Tibial artery (tissue), 4 donors: ENCODE results near the gene PPP2R3A.
"Not testable (repeated sequence)": the region's sequence is repeated elsewhere in the genome, so short reads cannot be mapped to it uniquely, and the experiment has no call there.

Experiments used
- DNase-seq, 2 donors: peaks; one replicate each; pipeline ENCODE4 v3.0.0-alpha.2; 2019
- H3K27ac ChIP-seq, 2 donors: fragments of 200-600 bp; sonication (generic) in 1 of 2; 1 replicate in 1 of 2; 2 replicates in 1 of 2; pipeline ENCODE4 v1.5.1; 2018 to 2019; ENCODE audit warnings: mild to moderate bottlenecking in 1 of 2
- H3K27me3 ChIP-seq, 2 donors: fragments of 200-600 bp; sonication (generic) in 1 of 2; one replicate each; pipeline versions ENCODE4 v1.5.1 to v1.6.0; 2016 to 2019
- H3K36me3 ChIP-seq, 3 donors: fragments of 200-600 bp; sonication (generic) in 2 of 3; one replicate each; pipeline ENCODE4 v1.5.1; 2016 to 2019; ENCODE audit warnings: mild to moderate bottlenecking in 2 of 3
- H3K4me1 ChIP-seq, 4 donors: fragments of 200-600 bp; sonication (generic) in 2 of 4; 1 replicate in 3 of 4; 2 replicates in 1 of 4; pipeline ENCODE4 v1.5.1; 2016 to 2019
- H3K4me3 ChIP-seq, 2 donors: fragments of 200-600 bp; sonication (generic) in 1 of 2; 1 replicate in 1 of 2; 2 replicates in 1 of 2; pipeline ENCODE4 v1.5.1; 2018 to 2019; ENCODE audit warnings: mild to moderate bottlenecking in 2 of 2
- H3K9me3 ChIP-seq, 3 donors: fragments of 200-600 bp; sonication (generic) in 1 of 3; one replicate each; pipeline ENCODE4 v1.5.1; 2016 to 2019
- intact Hi-C: fragments of 100-400 bp; cut with DNase I; formaldehyde crosslinking; loops from one replicate; pipeline ENCODE4 v1.15.0; 2023; ENCODE audit warnings: low total_unique reads
- TF ChIP-seq, protein P1 (sequence below), 2 experiments: fragments of 200-600 bp in 1 of 2; fragments of 450-650 bp in 1 of 2; IDR thresholded peaks; one replicate each; pipeline ENCODE4 v1.5.1; 2017 to 2019; ENCODE audit warnings: antibody characterized with exemption in 2 of 2, mild to moderate bottlenecking in 1 of 2, moderate library complexity in 1 of 2

The PPP2R3A gene

GRCh38 chr3:136109499-136109898 is 144.0 kb downstream of the PPP2R3A start:
- H3K4me3 ChIP-seq, result no peak overlapping the region
- H3K9me3 ChIP-seq, result no peaks in the 10 kb centered on the region
- intact Hi-C loops, result no loop called here
- no peaks in the 10 kb centered on the region for H3K27me3 ChIP-seq
- peaks cover 4 to 32% (median 14%) of the 10 kb centered on the region in 3 donors for H3K36me3 ChIP-seq
- no peak for DNase-seq
- H3K27ac ChIP-seq, result no peak overlapping the region
- TF ChIP-seq, protein P1, sequence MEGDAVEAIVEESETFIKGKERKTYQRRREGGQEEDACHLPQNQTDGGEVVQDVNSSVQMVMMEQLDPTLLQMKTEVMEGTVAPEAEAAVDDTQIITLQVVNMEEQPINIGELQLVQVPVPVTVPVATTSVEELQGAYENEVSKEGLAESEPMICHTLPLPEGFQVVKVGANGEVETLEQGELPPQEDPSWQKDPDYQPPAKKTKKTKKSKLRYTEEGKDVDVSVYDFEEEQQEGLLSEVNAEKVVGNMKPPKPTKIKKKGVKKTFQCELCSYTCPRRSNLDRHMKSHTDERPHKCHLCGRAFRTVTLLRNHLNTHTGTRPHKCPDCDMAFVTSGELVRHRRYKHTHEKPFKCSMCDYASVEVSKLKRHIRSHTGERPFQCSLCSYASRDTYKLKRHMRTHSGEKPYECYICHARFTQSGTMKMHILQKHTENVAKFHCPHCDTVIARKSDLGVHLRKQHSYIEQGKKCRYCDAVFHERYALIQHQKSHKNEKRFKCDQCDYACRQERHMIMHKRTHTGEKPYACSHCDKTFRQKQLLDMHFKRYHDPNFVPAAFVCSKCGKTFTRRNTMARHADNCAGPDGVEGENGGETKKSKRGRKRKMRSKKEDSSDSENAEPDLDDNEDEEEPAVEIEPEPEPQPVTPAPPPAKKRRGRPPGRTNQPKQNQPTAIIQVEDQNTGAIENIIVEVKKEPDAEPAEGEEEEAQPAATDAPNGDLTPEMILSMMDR (IDR thresholded peaks at IDR 0.05), result no peak
- no peaks in the 10 kb centered on the region for H3K4me1 ChIP-seq

- no peaks in the 10 kb centered on the region for H3K4me1 ChIP-seq
- H3K27me3 ChIP-seq, result no peaks in the 10 kb centered on the region
- H3K4me3 ChIP-seq, result no peak overlapping the region
- H3K36me3 ChIP-seq, result peaks cover 4 to 22% (median 7%) of the 10 kb centered on the region in 3 donors
- TF ChIP-seq, protein P1 (IDR thresholded peaks at IDR 0.05), result no peak
- intact Hi-C loops, result no loop called here
- DNase-seq, result no peak
- no peaks in the 10 kb centered on the region for H3K9me3 ChIP-seq
- H3K27ac ChIP-seq, result no peak overlapping the region
These were observed 145.0 kb downstream of the PPP2R3A start for GRCh38 chr3:136110481-136110880.

DNA sequence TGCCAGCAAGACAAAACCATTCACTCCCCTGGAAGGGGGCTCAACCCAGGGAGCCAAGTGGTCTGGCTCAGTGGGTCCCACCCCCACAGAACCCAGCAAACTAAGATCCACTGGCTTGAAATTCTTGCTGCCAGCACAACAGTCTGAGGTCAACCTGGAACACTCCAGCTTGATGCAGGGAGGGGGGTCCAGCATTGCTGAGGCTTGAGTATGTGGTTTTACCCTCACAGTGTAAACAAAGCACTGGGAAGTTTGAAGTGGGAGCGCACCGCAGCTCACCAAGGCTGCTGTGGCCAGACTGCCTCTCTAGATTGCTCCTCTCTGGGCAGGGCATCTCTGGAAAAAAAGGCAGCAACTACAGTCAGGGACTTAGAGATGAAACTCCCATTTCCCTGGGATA is 148.9 kb downstream of the PPP2R3A start:
- H3K4me3 ChIP-seq, result no peak overlapping the region
- intact Hi-C loops, result no loop called here

DNA sequence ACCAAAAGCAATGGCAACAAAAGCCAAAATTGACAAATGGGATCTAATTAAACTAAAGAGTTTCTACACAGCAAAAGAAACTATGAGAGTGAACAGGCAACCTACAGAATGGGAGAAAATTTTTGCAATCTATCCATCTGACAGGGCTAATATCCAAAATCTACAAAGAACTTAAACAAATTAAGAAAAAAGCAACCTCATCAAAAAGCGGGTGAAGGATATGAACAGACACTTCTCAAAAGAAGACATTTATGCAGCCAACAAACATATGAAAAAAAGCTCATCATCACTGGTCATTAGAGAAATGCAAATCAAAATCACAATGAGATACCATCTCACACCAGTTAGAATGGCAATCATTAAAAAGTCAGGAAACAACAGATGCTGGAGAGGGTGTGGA is 153.8 kb downstream of the PPP2R3A start:
- H3K36me3 ChIP-seq, H3K27ac ChIP-seq, H3K9me3 ChIP-seq, H3K27me3 ChIP-seq, H3K4me3 ChIP-seq, H3K4me1 ChIP-seq, intact Hi-C loops, DNase-seq: not testable (repeated sequence)

More for the DNA sequence above, 148.9 kb downstream of the PPP2R3A start:
- no peaks in the 10 kb centered on the region for H3K9me3 ChIP-seq
- H3K27me3 ChIP-seq, result no peaks in the 10 kb centered on the region
- H3K36me3 ChIP-seq, result peaks cover 0 to 12% (median 4%) of the 10 kb centered on the region in 3 donors
- no peak for DNase-seq
- no peaks in the 10 kb centered on the region for H3K4me1 ChIP-seq
- H3K27ac ChIP-seq, result no peak overlapping the region
- TF ChIP-seq, protein P1 (IDR thresholded peaks at IDR 0.05), result no peak

DNA sequence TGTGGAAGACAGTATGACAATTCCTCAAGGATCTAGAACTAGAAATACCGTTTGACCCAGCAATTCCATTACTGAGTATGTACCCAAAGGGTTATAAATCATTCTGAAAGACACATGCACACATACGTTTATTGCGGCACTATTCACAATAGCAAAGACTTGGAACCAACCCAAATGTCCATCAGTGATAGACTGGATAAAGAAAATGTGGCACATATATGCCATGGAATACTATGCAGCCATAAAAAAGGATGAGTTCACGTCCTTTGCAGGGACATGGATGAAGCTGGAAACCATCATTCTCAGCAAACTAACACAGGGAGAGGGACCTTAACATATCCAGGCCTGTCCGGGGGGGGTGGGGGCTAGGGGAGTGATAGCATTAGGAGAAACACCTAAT is 154.3 kb downstream of the PPP2R3A start:
- intact Hi-C loops, H3K27me3 ChIP-seq, H3K4me3 ChIP-seq, H3K36me3 ChIP-seq, H3K9me3 ChIP-seq, H3K27ac ChIP-seq, H3K4me1 ChIP-seq, DNase-seq: not testable (repeated sequence)

- H3K27me3 ChIP-seq, result no peaks in the 10 kb centered on the region
- intact Hi-C loops, result no loop called here
- no peak for DNase-seq
- peaks cover 0 to 10% (median 3%) of the 10 kb centered on the region in 3 donors for H3K36me3 ChIP-seq
- no peaks in the 10 kb centered on the region for H3K4me1 ChIP-seq
- H3K9me3 ChIP-seq, result no peaks in the 10 kb centered on the region
- TF ChIP-seq, protein P1 (IDR thresholded peaks at IDR 0.05), result no peak
- H3K27ac ChIP-seq, result no peak overlapping the region
- H3K4me3 ChIP-seq, result no peak overlapping the region
These were observed 155.1 kb downstream of the PPP2R3A start for GRCh38 chr3:136120373-136121348.
